WTC11 (cell line): Measurements from ENCODE around the gene PARK7. TPM values are rescaled to one million over a fixed set of nuclear protein-coding genes. Genes with fewer than 3 reads are reported as not detected.
"Not testable (repeated sequence)": the region's sequence is repeated elsewhere in the genome, so short reads cannot be mapped to it uniquely, and the experiment has no call there.

ENCODE experiments used
- ATAC-seq: fragments of 200-7000 bp; cut with Tn5 transposase; 2 replicates; pipeline ENCODE4 v1.10.0; 2021; ENCODE audit warnings: mild to moderate bottlenecking, moderate library complexity
- CTCF ChIA-PET: fragments of 300-600 bp; sonication (Branson Sonifier 250); formaldehyde crosslinking; loops from one replicate; lab custom pipeline; 2021; ENCODE audit warnings: antibody characterized with exemption; lab: Charles Lee
- POLR2A ChIA-PET: fragments of 350-600 bp; sonication (Branson Sonifier 250); formaldehyde crosslinking; loops from one replicate; lab custom pipeline; 2021; ENCODE audit warnings: antibody characterized with exemption; lab: Charles Lee
- DNase-seq: peaks from one replicate; pipeline ENCODE4 v3.0.0; 2021; ENCODE audit warnings: low spot score
- H3K27ac Mint-ChIP-seq: 2 replicates; pipeline ENCODE4 v1.8.0; 2021; ENCODE audit warnings: mixed read lengths
- H3K27me3 Mint-ChIP-seq: 2 replicates; pipeline ENCODE4 v1.8.0; 2021; ENCODE audit warnings: low read depth, mild to moderate bottlenecking, moderate library complexity, mixed read lengths
- H3K36me3 Mint-ChIP-seq: 2 replicates; pipeline ENCODE4 v1.8.0; 2021; ENCODE audit warnings: mixed read lengths
- H3K4me1 Mint-ChIP-seq: 2 replicates; pipeline ENCODE4 v1.8.0; 2022; ENCODE audit warnings: mixed read lengths
- H3K4me3 Mint-ChIP-seq: 2 replicates; pipeline ENCODE4 v1.8.0; 2021; ENCODE audit warnings: mild to moderate bottlenecking, moderate library complexity, mixed read lengths
- H3K9me3 Mint-ChIP-seq: 2 replicates; pipeline ENCODE4 v1.8.0; 2021; ENCODE audit warnings: mixed read lengths
- ATF1 ChIP-seq: sonication (generic); formaldehyde crosslinking; IDR thresholded peaks from 2 replicates; pipeline ENCODE4 v1.8.1; 2023; ENCODE audit warnings: mild to moderate bottlenecking, moderate library complexity, missing genetic modification reagents
- ATF3 ChIP-seq: sonication (generic); formaldehyde crosslinking; conservative IDR thresholded peaks from 2 replicates; pipeline ENCODE4 v1.8.1; 2022; ENCODE audit warnings: mild to moderate bottlenecking, missing genetic modification reagents
- CREB1 ChIP-seq: sonication (generic); formaldehyde crosslinking; IDR thresholded peaks from 2 replicates; pipeline ENCODE4 v1.8.0; 2023; ENCODE audit warnings: mild to moderate bottlenecking, missing genetic modification reagents
- ELF4 ChIP-seq: sonication (generic); formaldehyde crosslinking; IDR thresholded peaks from 2 replicates; pipeline ENCODE4 v1.8.1; 2022; ENCODE audit warnings: low read depth, mild to moderate bottlenecking, moderate library complexity, missing genetic modification reagents
- EMX1 ChIP-seq: fragments of 250-450 bp; sonication (Bioruptor Pico); IDR thresholded peaks from 2 replicates; pipeline ENCODE4 v1.8.0; 2021; ENCODE audit warnings: mild to moderate bottlenecking
- FOXJ3 ChIP-seq: sonication (generic); formaldehyde crosslinking; IDR thresholded peaks from 2 replicates; pipeline ENCODE4 v1.9.0; 2021; ENCODE audit warnings: missing genetic modification reagents, mild to moderate bottlenecking, borderline replicate concordance
- FOXP1 ChIP-seq: sonication (generic); formaldehyde crosslinking; IDR thresholded peaks from 2 replicates; pipeline ENCODE4 v1.8.0; 2022; ENCODE audit warnings: missing genetic modification reagents, mild to moderate bottlenecking, moderate library complexity, borderline replicate concordance
- HMGA2 ChIP-seq: fragments of 250-450 bp; sonication (Bioruptor Pico); IDR thresholded peaks from 2 replicates; pipeline ENCODE4 v1.4.0; 2021; ENCODE audit warnings: mild to moderate bottlenecking, moderate library complexity
- IRF2 ChIP-seq: sonication (generic); formaldehyde crosslinking; IDR thresholded peaks from 2 replicates; pipeline ENCODE4 v1.8.0; 2022; ENCODE audit warnings: low read depth, missing genetic modification reagents, borderline replicate concordance
- NR1H2 ChIP-seq: sonication (generic); formaldehyde crosslinking; IDR thresholded peaks from 2 replicates; pipeline ENCODE4 v1.9.0; 2021; ENCODE audit warnings: mild to moderate bottlenecking, moderate library complexity, missing genetic modification reagents
- RELA ChIP-seq: sonication (generic); formaldehyde crosslinking; IDR thresholded peaks from 2 replicates; pipeline ENCODE4 v1.8.1; 2022; ENCODE audit warnings: missing genetic modification reagents, mild to moderate bottlenecking, borderline replicate concordance
- TCF7 ChIP-seq: sonication (generic); formaldehyde crosslinking; IDR thresholded peaks from 2 replicates; pipeline ENCODE4 v1.8.0; 2022; ENCODE audit warnings: mild to moderate bottlenecking, low read depth, missing genetic modification reagents, moderate library complexity
- ZNF232 ChIP-seq: sonication (generic); formaldehyde crosslinking; IDR thresholded peaks from 2 replicates; pipeline ENCODE4 v1.8.0; 2022; ENCODE audit warnings: mild to moderate bottlenecking, missing genetic modification reagents
- ZNF281 ChIP-seq: sonication (generic); formaldehyde crosslinking; IDR thresholded peaks from 2 replicates; pipeline ENCODE4 v1.8.0; 2023; ENCODE audit warnings: mild to moderate bottlenecking, missing genetic modification reagents
- ZNF416 ChIP-seq: fragments of 250-450 bp; sonication (Bioruptor Pico); IDR thresholded peaks from 2 replicates; pipeline ENCODE4 v1.9.0; 2021; ENCODE audit warnings: mild to moderate bottlenecking, inconsistent platforms
- ZNF423 ChIP-seq: fragments of 250-450 bp; sonication (Bioruptor Pico); IDR thresholded peaks from 2 replicates; pipeline ENCODE4 v2.1.2; 2022; ENCODE audit warnings: mild to moderate bottlenecking, moderate library complexity
- total RNA-seq: library from RNA; stranded (reverse); gene quantifications from 3 replicates; pipeline ENCODE4 v1.2.3, GENCODE V29; 2021
- TF ChIP-seq, protein P1 (sequence below): sonication (generic); formaldehyde crosslinking; IDR thresholded peaks from 2 replicates; pipeline ENCODE4 v1.8.0; 2022; ENCODE audit warnings: mild to moderate bottlenecking, missing genetic modification reagents
- TF ChIP-seq, protein P2 (sequence below): sonication (generic); formaldehyde crosslinking; IDR thresholded peaks from 2 replicates; pipeline ENCODE4 v1.8.1; 2022; ENCODE audit warnings: mild to moderate bottlenecking, moderate library complexity, missing genetic modification reagents
- TF ChIP-seq, protein P3 (sequence below): sonication (generic); formaldehyde crosslinking; IDR thresholded peaks from 2 replicates; pipeline ENCODE4 v1.8.0; 2022; ENCODE audit warnings: mild to moderate bottlenecking, missing genetic modification reagents
- TF ChIP-seq, protein P4 (sequence below): fragments of 250-450 bp; sonication (Bioruptor Pico); IDR thresholded peaks from 2 replicates; pipeline ENCODE4 v2.1.2; 2022; ENCODE audit warnings: mild to moderate bottlenecking, moderate library complexity

PARK7 gene
- total RNA-seq, 1 experiment from 2014 or later = 337 TPM

GRCh38 chr1:7922301-7922700, 39.2 kb upstream of the PARK7 start:
- no peak for DNase-seq
- Mint-ChIP-seq H3K9me3 (no peaks in the 10 kb centered on the region), H3K27ac (no peak overlapping the region), H3K36me3 (no peaks in the 10 kb centered on the region), H3K4me1 (no peaks in the 10 kb centered on the region), H3K27me3 (no peaks in the 10 kb centered on the region), H3K4me3 (no peak overlapping the region)
- CTCF ChIA-PET = no interaction called here
- POLR2A ChIA-PET = no interaction called here
- TF ChIP-seq ATF1 (CRISPR knock-in tag) (no peak), ATF3 (CRISPR knock-in tag) (no peak), ZNF281 (CRISPR knock-in tag) (no peak), FOXJ3 (no peak), ZNF232 (CRISPR knock-in tag) (no peak), TCF7 (CRISPR knock-in tag) (no peak), IRF2 (CRISPR knock-in tag) (no peak), ZNF423 (CRISPR knock-in tag) (no peak), ZNF416 (CRISPR knock-in tag) (no peak), FOXP1 (no peak), ELF4 (CRISPR knock-in tag) (no peak), HMGA2 (CRISPR knock-in tag) (no peak), NR1H2 (CRISPR knock-in tag) (no peak), CREB1 (no peak), RELA (no peak), EMX1 (CRISPR knock-in tag) (no peak)
- TF ChIP-seq, protein P1, sequence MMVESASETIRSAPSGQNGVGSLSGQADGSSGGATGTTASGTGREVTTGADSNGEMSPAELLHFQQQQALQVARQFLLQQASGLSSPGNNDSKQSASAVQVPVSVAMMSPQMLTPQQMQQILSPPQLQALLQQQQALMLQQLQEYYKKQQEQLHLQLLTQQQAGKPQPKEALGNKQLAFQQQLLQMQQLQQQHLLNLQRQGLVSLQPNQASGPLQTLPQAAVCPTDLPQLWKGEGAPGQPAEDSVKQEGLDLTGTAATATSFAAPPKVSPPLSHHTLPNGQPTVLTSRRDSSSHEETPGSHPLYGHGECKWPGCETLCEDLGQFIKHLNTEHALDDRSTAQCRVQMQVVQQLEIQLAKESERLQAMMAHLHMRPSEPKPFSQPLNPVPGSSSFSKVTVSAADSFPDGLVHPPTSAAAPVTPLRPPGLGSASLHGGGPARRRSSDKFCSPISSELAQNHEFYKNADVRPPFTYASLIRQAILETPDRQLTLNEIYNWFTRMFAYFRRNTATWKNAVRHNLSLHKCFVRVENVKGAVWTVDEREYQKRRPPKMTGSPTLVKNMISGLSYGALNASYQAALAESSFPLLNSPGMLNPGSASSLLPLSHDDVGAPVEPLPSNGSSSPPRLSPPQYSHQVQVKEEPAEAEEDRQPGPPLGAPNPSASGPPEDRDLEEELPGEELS (CRISPR knock-in tag) = no peak
- TF ChIP-seq, protein P2, sequence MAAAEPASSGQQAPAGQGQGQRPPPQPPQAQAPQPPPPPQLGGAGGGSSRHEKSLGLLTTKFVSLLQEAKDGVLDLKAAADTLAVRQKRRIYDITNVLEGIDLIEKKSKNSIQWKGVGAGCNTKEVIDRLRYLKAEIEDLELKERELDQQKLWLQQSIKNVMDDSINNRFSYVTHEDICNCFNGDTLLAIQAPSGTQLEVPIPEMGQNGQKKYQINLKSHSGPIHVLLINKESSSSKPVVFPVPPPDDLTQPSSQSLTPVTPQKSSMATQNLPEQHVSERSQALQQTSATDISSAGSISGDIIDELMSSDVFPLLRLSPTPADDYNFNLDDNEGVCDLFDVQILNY = no peak
- TF ChIP-seq, protein P3, sequence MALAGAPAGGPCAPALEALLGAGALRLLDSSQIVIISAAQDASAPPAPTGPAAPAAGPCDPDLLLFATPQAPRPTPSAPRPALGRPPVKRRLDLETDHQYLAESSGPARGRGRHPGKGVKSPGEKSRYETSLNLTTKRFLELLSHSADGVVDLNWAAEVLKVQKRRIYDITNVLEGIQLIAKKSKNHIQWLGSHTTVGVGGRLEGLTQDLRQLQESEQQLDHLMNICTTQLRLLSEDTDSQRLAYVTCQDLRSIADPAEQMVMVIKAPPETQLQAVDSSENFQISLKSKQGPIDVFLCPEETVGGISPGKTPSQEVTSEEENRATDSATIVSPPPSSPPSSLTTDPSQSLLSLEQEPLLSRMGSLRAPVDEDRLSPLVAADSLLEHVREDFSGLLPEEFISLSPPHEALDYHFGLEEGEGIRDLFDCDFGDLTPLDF = no peak
- TF ChIP-seq, protein P4, sequence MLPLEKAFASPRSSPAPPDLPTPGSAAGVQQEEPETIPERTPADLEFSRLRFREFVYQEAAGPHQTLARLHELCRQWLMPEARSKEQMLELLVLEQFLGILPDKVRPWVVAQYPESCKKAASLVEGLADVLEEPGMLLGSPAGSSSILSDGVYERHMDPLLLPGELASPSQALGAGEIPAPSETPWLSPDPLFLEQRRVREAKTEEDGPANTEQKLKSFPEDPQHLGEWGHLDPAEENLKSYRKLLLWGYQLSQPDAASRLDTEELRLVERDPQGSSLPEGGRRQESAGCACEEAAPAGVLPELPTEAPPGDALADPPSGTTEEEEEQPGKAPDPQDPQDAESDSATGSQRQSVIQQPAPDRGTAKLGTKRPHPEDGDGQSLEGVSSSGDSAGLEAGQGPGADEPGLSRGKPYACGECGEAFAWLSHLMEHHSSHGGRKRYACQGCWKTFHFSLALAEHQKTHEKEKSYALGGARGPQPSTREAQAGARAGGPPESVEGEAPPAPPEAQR (CRISPR knock-in tag) = no peak
- no peak for ATAC-seq

DNA sequence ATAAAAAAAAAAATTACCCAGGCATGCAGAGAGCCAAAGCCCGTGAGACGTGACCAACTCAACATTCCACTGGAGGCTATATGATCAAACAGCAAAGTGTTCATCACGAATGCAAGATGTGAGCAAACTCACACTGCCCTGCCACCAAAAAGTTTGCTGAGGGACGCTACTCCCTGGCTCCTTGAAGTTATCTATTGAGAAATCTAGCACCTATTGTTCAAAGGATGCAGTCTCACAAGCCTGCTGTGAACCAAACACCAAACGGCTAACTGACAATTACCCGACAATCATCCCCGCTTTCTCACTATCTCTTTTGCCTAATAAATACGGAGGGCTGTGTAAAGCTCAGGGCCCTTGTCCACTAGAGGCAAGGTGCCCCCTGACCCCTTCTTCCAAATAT, 34.5 kb upstream of the PARK7 start:
- POLR2A ChIA-PET, ATAC-seq, H3K27ac Mint-ChIP-seq, H3K4me3 Mint-ChIP-seq, H3K27me3 Mint-ChIP-seq, H3K9me3 Mint-ChIP-seq, H3K4me1 Mint-ChIP-seq, H3K36me3 Mint-ChIP-seq, DNase-seq, CTCF ChIA-PET: not testable (repeated sequence)
